ENCODE results near the gene HRAS. TPM values are rescaled to one million over a fixed set of nuclear protein-coding genes. Genes with fewer than 3 reads are reported as not detected.

The HRAS gene
- total RNA-seq, 1 donor from 2014 or later = 68.3 TPM

DNA sequence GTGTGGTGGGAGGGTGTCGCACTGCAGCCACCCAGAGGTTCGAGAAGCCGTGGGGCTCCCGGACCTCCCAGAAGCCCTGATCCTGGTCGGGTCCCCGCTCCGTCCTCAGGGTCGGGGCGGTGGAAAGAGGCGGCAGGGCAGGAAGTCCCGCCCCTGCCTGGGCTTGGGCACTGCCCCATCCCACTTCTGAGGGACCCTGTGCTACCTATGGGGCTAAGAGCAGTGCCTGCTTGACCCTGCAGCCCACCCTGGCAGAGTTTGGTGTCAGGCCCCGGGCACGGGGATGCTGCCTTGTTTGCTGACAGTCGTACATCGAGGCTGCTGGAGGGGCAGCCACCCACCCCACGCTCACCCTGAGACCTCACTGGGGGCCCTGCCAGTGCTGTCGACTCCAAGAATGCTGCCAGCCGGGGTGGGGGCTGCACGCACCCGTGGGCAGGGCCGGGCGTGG lies 47.8 kb downstream of the HRAS start:
- no peaks in the 10 kb centered on the region for H3K4me1 Mint-ChIP-seq (ENCODE audit: unreplicated experiment)
- H3K27ac Mint-ChIP-seq (ENCODE audit: unreplicated experiment) = no peak overlapping the region
- DNase-seq (ENCODE audit: extremely low spot score, unreplicated experiment) = no peak
- H3K36me3 Mint-ChIP-seq (ENCODE audit: unreplicated experiment) = peaks cover 8% of the 10 kb centered on the region
- no peaks in the 10 kb centered on the region for H3K27me3 Mint-ChIP-seq (ENCODE audit: unreplicated experiment)
- TF ChIP-seq, protein P1, sequence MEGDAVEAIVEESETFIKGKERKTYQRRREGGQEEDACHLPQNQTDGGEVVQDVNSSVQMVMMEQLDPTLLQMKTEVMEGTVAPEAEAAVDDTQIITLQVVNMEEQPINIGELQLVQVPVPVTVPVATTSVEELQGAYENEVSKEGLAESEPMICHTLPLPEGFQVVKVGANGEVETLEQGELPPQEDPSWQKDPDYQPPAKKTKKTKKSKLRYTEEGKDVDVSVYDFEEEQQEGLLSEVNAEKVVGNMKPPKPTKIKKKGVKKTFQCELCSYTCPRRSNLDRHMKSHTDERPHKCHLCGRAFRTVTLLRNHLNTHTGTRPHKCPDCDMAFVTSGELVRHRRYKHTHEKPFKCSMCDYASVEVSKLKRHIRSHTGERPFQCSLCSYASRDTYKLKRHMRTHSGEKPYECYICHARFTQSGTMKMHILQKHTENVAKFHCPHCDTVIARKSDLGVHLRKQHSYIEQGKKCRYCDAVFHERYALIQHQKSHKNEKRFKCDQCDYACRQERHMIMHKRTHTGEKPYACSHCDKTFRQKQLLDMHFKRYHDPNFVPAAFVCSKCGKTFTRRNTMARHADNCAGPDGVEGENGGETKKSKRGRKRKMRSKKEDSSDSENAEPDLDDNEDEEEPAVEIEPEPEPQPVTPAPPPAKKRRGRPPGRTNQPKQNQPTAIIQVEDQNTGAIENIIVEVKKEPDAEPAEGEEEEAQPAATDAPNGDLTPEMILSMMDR (IDR thresholded peaks at IDR 0.05) = no peak
- H3K9me3 Mint-ChIP-seq (ENCODE audit: unreplicated experiment) = no peaks in the 10 kb centered on the region
- no peak overlapping the region for H3K4me3 Mint-ChIP-seq (ENCODE audit: unreplicated experiment)

DNA sequence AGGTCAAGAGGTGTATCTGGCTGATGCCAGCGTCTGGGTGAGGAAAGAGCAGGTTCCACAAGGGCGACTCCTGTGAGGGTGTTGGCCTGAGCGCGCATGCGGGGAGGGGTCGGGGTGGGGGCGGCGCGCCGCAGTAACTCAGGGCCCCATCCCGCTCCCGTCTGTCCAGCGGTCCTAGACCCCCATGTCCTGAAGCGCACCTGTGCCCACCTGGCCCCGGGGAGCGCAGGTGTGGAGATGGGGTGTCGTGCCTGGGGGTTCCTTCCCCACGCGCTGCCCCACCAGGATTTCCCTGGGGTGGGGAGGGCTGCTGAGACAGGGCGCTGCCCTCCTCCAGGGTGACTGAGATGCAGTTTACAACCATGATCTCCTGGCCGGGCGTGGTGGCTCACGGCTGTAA lies 49.2 kb downstream of the HRAS start:
- no peaks in the 10 kb centered on the region for H3K27me3 Mint-ChIP-seq (ENCODE audit: unreplicated experiment)
- TF ChIP-seq, protein P1 (IDR thresholded peaks at IDR 0.05) = no peak
- peaks cover 6% of the 10 kb centered on the region for H3K36me3 Mint-ChIP-seq (ENCODE audit: unreplicated experiment)
- no peak overlapping the region for H3K27ac Mint-ChIP-seq (ENCODE audit: unreplicated experiment)
- no peaks in the 10 kb centered on the region for H3K4me1 Mint-ChIP-seq (ENCODE audit: unreplicated experiment)
- no peak for DNase-seq (ENCODE audit: extremely low spot score, unreplicated experiment)
- no peak overlapping the region for H3K4me3 Mint-ChIP-seq (ENCODE audit: unreplicated experiment)
- no peaks in the 10 kb centered on the region for H3K9me3 Mint-ChIP-seq (ENCODE audit: unreplicated experiment)

DNA sequence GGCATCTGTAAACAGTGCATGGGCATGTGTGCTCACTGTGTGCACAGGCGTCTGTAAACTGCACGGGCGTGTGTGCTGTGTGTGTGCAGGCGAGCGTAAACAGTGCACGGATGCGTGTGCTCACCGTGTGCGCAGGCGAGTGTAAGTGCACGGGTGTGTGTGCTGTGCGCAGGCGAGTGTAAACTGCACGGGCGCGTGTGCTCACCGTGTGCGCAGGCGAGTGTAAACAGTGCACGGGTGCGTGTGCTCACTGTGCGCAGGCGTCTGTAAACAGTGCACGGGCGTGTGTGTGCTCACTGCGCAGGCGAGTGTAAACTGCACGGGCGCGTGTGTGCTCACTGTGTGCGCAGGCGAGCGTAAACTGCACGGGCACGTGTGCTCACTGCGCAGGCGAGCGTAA lies 50.8 kb downstream of the HRAS start:
- H3K4me1 Mint-ChIP-seq (ENCODE audit: unreplicated experiment) = no peaks in the 10 kb centered on the region
- H3K27ac Mint-ChIP-seq (ENCODE audit: unreplicated experiment) = no peak overlapping the region
- H3K9me3 Mint-ChIP-seq (ENCODE audit: unreplicated experiment) = no peaks in the 10 kb centered on the region
- H3K36me3 Mint-ChIP-seq (ENCODE audit: unreplicated experiment) = peaks cover 8% of the 10 kb centered on the region
- H3K27me3 Mint-ChIP-seq (ENCODE audit: unreplicated experiment) = no peaks in the 10 kb centered on the region
- no peak overlapping the region for H3K4me3 Mint-ChIP-seq (ENCODE audit: unreplicated experiment)
- DNase-seq (ENCODE audit: extremely low spot score, unreplicated experiment) = no peak
- TF ChIP-seq, protein P1 (IDR thresholded peaks at IDR 0.05) = no peak

Small RNA genes lying within 50 kb of the gene (microRNA-seq; reads per million reads assigned to microRNA genes)
- 246 reads per million, percentile 63 among the genes with 10 or more reads in this experiment for gene MIR210 (ENCODE audit: unreplicated experiment)

Other genes starting within 250 kb of the HRAS start
- 39.9 and 43.4 TPM in 2 replicates for gene PGGHG, start 246.4 kb downstream of the HRAS start, total RNA-seq
- not detected in 2 replicates for gene IFITM5, start 236.1 kb downstream of the HRAS start, total RNA-seq
- gene IFITM2, start 227.8 kb downstream of the HRAS start, total RNA-seq = 671 and 698 TPM in 2 replicates
- gene IFITM1, start 221.5 kb downstream of the HRAS start, total RNA-seq = 352 and 355 TPM in 2 replicates
- 1,725 and 1,814 TPM in 2 replicates for gene IFITM3, start 214.7 kb downstream of the HRAS start, total RNA-seq
- gene B4GALNT4, start 166.1 kb downstream of the HRAS start, total RNA-seq = 61.0 and 63.3 TPM in 2 replicates
- 0.40 and 0.50 TPM in 2 replicates for gene PKP3, start 141.4 kb downstream of the HRAS start, total RNA-seq
- 27.0 and 28.0 TPM in 2 replicates for gene SIGIRR, start 120.6 kb downstream of the HRAS start, total RNA-seq
- not detected in 2 replicates for gene ANO9, start 93.6 kb downstream of the HRAS start, total RNA-seq
- 55.3 and 56.1 TPM in 2 replicates for gene PTDSS2, start 85.3 kb downstream of the HRAS start, total RNA-seq
- gene RNH1, start 28.3 kb downstream of the HRAS start, total RNA-seq = 151 and 160 TPM in 2 replicates
- 3.2 and 3.7 TPM in 2 replicates for gene LRRC56, start 2.0 kb upstream of the HRAS start, total RNA-seq
- 6.0 and 6.4 TPM in 2 replicates for gene LMNTD2, start 25.2 kb upstream of the HRAS start, total RNA-seq
- gene RASSF7, start 25.4 kb upstream of the HRAS start, total RNA-seq = 8.0 and 9.3 TPM in 2 replicates
- gene PHRF1, start 40.9 kb upstream of the HRAS start, total RNA-seq = 31.5 TPM in 2 replicates
- gene IRF7, start 80.4 kb upstream of the HRAS start, total RNA-seq = 14.4 and 15.4 TPM in 2 replicates
- not detected in 2 replicates for gene CDHR5, start 89.4 kb upstream of the HRAS start, total RNA-seq
- gene SCT, start 91.6 kb upstream of the HRAS start, total RNA-seq = not detected in 2 replicates
- gene DRD4, start 101.7 kb upstream of the HRAS start, total RNA-seq = 1.7 and 1.8 TPM in 2 replicates
- 113 and 121 TPM in 2 replicates for gene DEAF1, start 159.6 kb upstream of the HRAS start, total RNA-seq
- gene TMEM80, start 160.2 kb upstream of the HRAS start, total RNA-seq = 43.9 and 45.2 TPM in 2 replicates
- 32.4 and 39.3 TPM in 2 replicates for gene EPS8L2, start 170.7 kb upstream of the HRAS start, total RNA-seq
- 156 and 171 TPM in 2 replicates for gene TALDO1, start 211.9 kb upstream of the HRAS start, total RNA-seq
- 79.1 and 84.4 TPM in 2 replicates for gene GATD1, start 241.9 kb upstream of the HRAS start, total RNA-seq